NCI-H774 (cell line): ENCODE data around the gene SMURF2.
"Not testable (repeated sequence)": the region's sequence is repeated elsewhere in the genome, so short reads cannot be mapped to it uniquely, and the experiment has no call there.

Source experiments
- DNase-seq: peaks from one replicate; lab custom pipeline; 2025; lab: John Stamatoyannopoulos, UW

The SMURF2 gene

GRCh38 chr17:64630309-64631223, 31.5 kb downstream of the SMURF2 start:
- no peak for DNase-seq

- no peak for DNase-seq
These were observed 33.5 kb downstream of the SMURF2 start for GRCh38 chr17:64628641-64629040.

- DNase-seq: no peak
These were observed 34.3 kb downstream of the SMURF2 start for GRCh38 chr17:64627797-64628196.

- no peak for DNase-seq
These were observed 35.3 kb downstream of the SMURF2 start for GRCh38 chr17:64626827-64627226.

GRCh38 chr17:64625541-64625940, 36.6 kb downstream of the SMURF2 start:
- no peak for DNase-seq

GRCh38 chr17:64622931-64623654, 39.0 kb downstream of the SMURF2 start:
- DNase-seq: no peak

GRCh38 chr17:64621772-64622171, 40.3 kb downstream of the SMURF2 start:
- no peak for DNase-seq

- no peak for DNase-seq
These were observed 43.3 kb downstream of the SMURF2 start for GRCh38 chr17:64618848-64619247.

GRCh38 chr17:64617125-64617780, 44.9 kb downstream of the SMURF2 start:
- no peak for DNase-seq

GRCh38 chr17:64615028-64615677, 47.0 kb downstream of the SMURF2 start:
- no peak for DNase-seq

- no peak for DNase-seq
These were observed 47.7 kb downstream of the SMURF2 start for GRCh38 chr17:64614266-64615027.

- DNase-seq: no peak
These were observed 50.7 kb downstream of the SMURF2 start for GRCh38 chr17:64611369-64611768.

GRCh38 chr17:64610244-64610643, 51.9 kb downstream of the SMURF2 start:
- DNase-seq: not testable (repeated sequence)

GRCh38 chr17:64608571-64608981, 53.5 kb downstream of the SMURF2 start:
- no peak for DNase-seq

- DNase-seq: no peak
These were observed 54.1 kb downstream of the SMURF2 start for GRCh38 chr17:64607862-64608565.

- DNase-seq: not testable (repeated sequence)
These were observed 57.6 kb downstream of the SMURF2 start for GRCh38 chr17:64604532-64604931.

- DNase-seq: no peak
These were observed 58.1 kb downstream of the SMURF2 start for GRCh38 chr17:64603987-64604386.

- no peak for DNase-seq
These were observed 62.3 kb downstream of the SMURF2 start for GRCh38 chr17:64599827-64600226.

- no peak for DNase-seq
These were observed 62.9 kb downstream of the SMURF2 start for GRCh38 chr17:64599187-64599676.

GRCh38 chr17:64598672-64599071, 63.4 kb downstream of the SMURF2 start:
- no peak for DNase-seq
